ENCODE measurements around the gene LTB4R2. TPM values are rescaled to one million over a fixed set of nuclear protein-coding genes. Genes with fewer than 3 reads are reported as not detected.

LTB4R2 gene
- total RNA-seq, 2 experiments from 2014 or later: 18.5 to 19.6 TPM

- Mint-ChIP-seq H3K27ac (peak overlapping the region; percentile 96), H3K36me3 (ENCODE audit: low read depth) (peaks cover 43% of the 10 kb centered on the region), H3K4me3 (peak overlapping the region; percentile 17), H3K9me3 (no peaks in the 10 kb centered on the region), H3K27me3 (peaks cover 13% of the 10 kb centered on the region), H3K4me1 (peaks cover 58% of the 10 kb centered on the region)
- CTCF ChIA-PET: interaction anchor here (1.4 kb wide), 1 partner anchor 13 kb away, joined by 3 read pairs; no protein-coding TSS in a partner anchor
- DNase-seq: no peak
- POLR2A ChIA-PET: interaction anchor here (5.8 kb wide), 1 partner anchor 15 kb away, joined by 65 read pairs; no protein-coding TSS in a partner anchor
These were observed 5.4 kb downstream of the LTB4R2 start for GRCh38 chr14:24315243-24315806.

GRCh38 chr14:24315807-24316596 lies 6.1 kb downstream of the LTB4R2 start:
- POLR2A ChIA-PET: no interaction called here
- no peak for DNase-seq

GRCh38 chr14:24316597-24316950 lies 6.6 kb downstream of the LTB4R2 start:
- POLR2A ChIA-PET: no interaction called here
- H3K36me3 Mint-ChIP-seq (ENCODE audit: low read depth): peaks cover 41% of the 10 kb centered on the region
- no peak for DNase-seq
- peaks cover 14% of the 10 kb centered on the region for H3K27me3 Mint-ChIP-seq
- H3K4me3 Mint-ChIP-seq: no peak overlapping the region
- H3K4me1 Mint-ChIP-seq: peaks cover 56% of the 10 kb centered on the region
- H3K27ac Mint-ChIP-seq: no peak overlapping the region
- H3K9me3 Mint-ChIP-seq: no peaks in the 10 kb centered on the region
- CTCF ChIA-PET: interaction anchor here (1.4 kb wide), 1 partner anchor 12 kb away, joined by 3 read pairs; no protein-coding TSS in a partner anchor

More at GRCh38 chr14:24315807-24316596, 6.1 kb downstream of the LTB4R2 start:
- Mint-ChIP-seq H3K36me3 (ENCODE audit: low read depth) (peaks cover 41% of the 10 kb centered on the region), H3K9me3 (no peaks in the 10 kb centered on the region), H3K27ac (peak overlapping the region; percentile 96), H3K4me1 (peaks cover 56% of the 10 kb centered on the region), H3K27me3 (peaks cover 14% of the 10 kb centered on the region), H3K4me3 (no peak overlapping the region)
- CTCF ChIA-PET: interaction anchor here (1.4 kb wide), 1 partner anchor 13 kb away, joined by 3 read pairs; no protein-coding TSS in a partner anchor

GRCh38 chr14:24317141-24317928 lies 7.4 kb downstream of the LTB4R2 start:
- ChIA-PET CTCF (interaction anchor here (1.1 to 2.5 kb wide), 3 partner anchors 9 to 120 kb away, joined by 4 to 15 read pairs (median 6); partner anchors contain the start of gene CIDEB), POLR2A (interaction anchor here (1.1 to 1.7 kb wide), 3 partner anchors 12 to 86 kb away, joined by 3 to 5 read pairs (median 4); no protein-coding TSS in a partner anchor)
- H3K4me3 Mint-ChIP-seq: no peak overlapping the region
- no peak overlapping the region for H3K27ac Mint-ChIP-seq
- H3K4me1 Mint-ChIP-seq: peaks cover 49% of the 10 kb centered on the region
- DNase-seq: no peak
- H3K36me3 Mint-ChIP-seq (ENCODE audit: low read depth): peaks cover 37% of the 10 kb centered on the region
- no peaks in the 10 kb centered on the region for H3K9me3 Mint-ChIP-seq
- peaks cover 16% of the 10 kb centered on the region for H3K27me3 Mint-ChIP-seq

- no peaks in the 10 kb centered on the region for H3K9me3 Mint-ChIP-seq
- H3K4me3 Mint-ChIP-seq: no peak overlapping the region
- peaks cover 18% of the 10 kb centered on the region for H3K27me3 Mint-ChIP-seq
- H3K27ac Mint-ChIP-seq: no peak overlapping the region
- DNase-seq: no peak
- POLR2A ChIA-PET: interaction anchor here (0.7 to 1.1 kb wide), 2 partner anchors 9 to 18 kb away, joined by 3 read pairs; no protein-coding TSS in a partner anchor
- H3K36me3 Mint-ChIP-seq (ENCODE audit: low read depth): peaks cover 8% of the 10 kb centered on the region
- peaks cover 20% of the 10 kb centered on the region for H3K4me1 Mint-ChIP-seq
- CTCF ChIA-PET: interaction anchor here (1.1 to 2.3 kb wide), 4 partner anchors 9 to 110 kb away, joined by 3 to 7 read pairs (median 6); partner anchors contain the start of gene LTB4R
These were observed 11.5 kb downstream of the LTB4R2 start for GRCh38 chr14:24321212-24321975.

- Mint-ChIP-seq H3K27me3 (peaks cover 18% of the 10 kb centered on the region), H3K4me3 (no peak overlapping the region), H3K36me3 (ENCODE audit: low read depth) (no peaks in the 10 kb centered on the region), H3K4me1 (peaks cover 16% of the 10 kb centered on the region), H3K27ac (no peak overlapping the region), H3K9me3 (no peaks in the 10 kb centered on the region)
- DNase-seq: no peak
- ChIA-PET CTCF (interaction anchor here (0.9 to 2.0 kb wide), 4 partner anchors 9 to 109 kb away, joined by 4 to 7 read pairs (median 6); partner anchors contain the start of gene CIDEB), POLR2A (interaction anchor here (1.4 to 2.9 kb wide), 4 partner anchors 10 to 108 kb away, joined by 4 to 16 read pairs (median 6); partner anchors contain the start of genes CBLN3, KHNYN, LTB4R and LTB4R2)
These were observed 12.7 kb downstream of the LTB4R2 start for GRCh38 chr14:24322672-24323071.

GRCh38 chr14:24323341-24323740 lies 13.4 kb downstream of the LTB4R2 start:
- Mint-ChIP-seq H3K27ac (no peak overlapping the region), H3K36me3 (ENCODE audit: low read depth) (no peaks in the 10 kb centered on the region), H3K4me3 (no peak overlapping the region), H3K4me1 (peaks cover 18% of the 10 kb centered on the region), H3K27me3 (peaks cover 18% of the 10 kb centered on the region), H3K9me3 (no peaks in the 10 kb centered on the region)
- POLR2A ChIA-PET: interaction anchor here (1.4 to 2.9 kb wide), 4 partner anchors 9 to 107 kb away, joined by 4 to 16 read pairs (median 6); partner anchors contain the start of genes CBLN3, KHNYN, LTB4R and LTB4R2
- no peak for DNase-seq
- CTCF ChIA-PET: interaction anchor here (0.9 to 1.9 kb wide), 3 partner anchors 9 to 15 kb away, joined by 4 to 7 read pairs (median 5); partner anchors contain the start of gene CIDEB

GRCh38 chr14:24324024-24324423 lies 14.1 kb downstream of the LTB4R2 start:
- ChIA-PET POLR2A (interaction anchor here (1.0 to 2.9 kb wide), 5 partner anchors 8 to 106 kb away, joined by 3 to 16 read pairs (median 5); partner anchors contain the start of genes CBLN3, KHNYN, LTB4R and LTB4R2), CTCF (interaction anchor here (1.2 to 18.8 kb wide), 3 partner anchors 8 to 104 kb away, joined by 4 to 494 read pairs (median 6); partner anchors contain the start of genes CBLN3 and KHNYN)
- Mint-ChIP-seq H3K4me3 (no peak overlapping the region), H3K27ac (no peak overlapping the region), H3K9me3 (no peaks in the 10 kb centered on the region), H3K27me3 (peaks cover 17% of the 10 kb centered on the region), H3K36me3 (ENCODE audit: low read depth) (no peaks in the 10 kb centered on the region), H3K4me1 (peaks cover 24% of the 10 kb centered on the region)
- DNase-seq: no peak

- H3K27ac Mint-ChIP-seq: no peak overlapping the region
- H3K9me3 Mint-ChIP-seq: no peaks in the 10 kb centered on the region
- H3K4me1 Mint-ChIP-seq: peaks cover 35% of the 10 kb centered on the region
- no peaks in the 10 kb centered on the region for H3K36me3 Mint-ChIP-seq (ENCODE audit: low read depth)
- ChIA-PET POLR2A (interaction anchor here (0.8 to 2.9 kb wide), 4 partner anchors 12 to 177 kb away, joined by 3 to 16 read pairs (median 3); partner anchors contain the start of genes CBLN3, KHNYN, LTB4R and RIPK3), CTCF (interaction anchor here (1.2 to 18.8 kb wide), 4 partner anchors 8 to 103 kb away, joined by 5 to 494 read pairs (median 7); partner anchors contain the start of genes CBLN3, CIDEB and KHNYN)
- H3K27me3 Mint-ChIP-seq: peaks cover 7% of the 10 kb centered on the region
- H3K4me3 Mint-ChIP-seq: no peak overlapping the region
- DNase-seq: no peak
These were observed 15.1 kb downstream of the LTB4R2 start for GRCh38 chr14:24325041-24325530.

GRCh38 chr14:24325963-24326362 lies 16.0 kb downstream of the LTB4R2 start:
- no peaks in the 10 kb centered on the region for H3K36me3 Mint-ChIP-seq (ENCODE audit: low read depth)
- POLR2A ChIA-PET: interaction anchor here (1.0 to 8.4 kb wide), 2 partner anchors 14 kb away, joined by 3 to 65 read pairs; partner anchors contain the start of genes LTB4R, LTB4R2 and RIPK3
- no peak overlapping the region for H3K4me3 Mint-ChIP-seq
- CTCF ChIA-PET: interaction anchor here (1.6 to 18.8 kb wide), 2 partner anchors 15 to 102 kb away, joined by 5 to 494 read pairs; partner anchors contain the start of genes CBLN3 and KHNYN
- H3K9me3 Mint-ChIP-seq: no peaks in the 10 kb centered on the region
- no peak overlapping the region for H3K27ac Mint-ChIP-seq
- no peak for DNase-seq
- H3K27me3 Mint-ChIP-seq: peaks cover 8% of the 10 kb centered on the region
- H3K4me1 Mint-ChIP-seq: peaks cover 42% of the 10 kb centered on the region

GRCh38 chr14:24327303-24327702 lies 17.4 kb downstream of the LTB4R2 start:
- Mint-ChIP-seq H3K36me3 (ENCODE audit: low read depth) (no peaks in the 10 kb centered on the region), H3K4me3 (no peak overlapping the region), H3K27me3 (peaks cover 14% of the 10 kb centered on the region), H3K27ac (no peak overlapping the region), H3K9me3 (no peaks in the 10 kb centered on the region), H3K4me1 (peaks cover 54% of the 10 kb centered on the region)
- DNase-seq: no peak
- CTCF ChIA-PET: interaction anchor here (0.6 to 18.8 kb wide), 7 partner anchors 12 to 109 kb away, joined by 3 to 494 read pairs (median 5); partner anchors contain the start of genes CBLN3, CIDEB, KHNYN and LTB4R
- POLR2A ChIA-PET: interaction anchor here (1.0 to 8.4 kb wide), 5 partner anchors 15 to 104 kb away, joined by 3 to 65 read pairs (median 4); partner anchors contain the start of genes CBLN3, KHNYN, LTB4R and LTB4R2
